ENCODE data around the gene ITGAD. TPM values are rescaled to one million over a fixed set of nuclear protein-coding genes. Genes with fewer than 3 reads are reported as not detected.

ITGAD gene
- total and polyA plus RNA-seq, 4 donors: 0.04 to 3.6 (median 2.1) TPM

DNA sequence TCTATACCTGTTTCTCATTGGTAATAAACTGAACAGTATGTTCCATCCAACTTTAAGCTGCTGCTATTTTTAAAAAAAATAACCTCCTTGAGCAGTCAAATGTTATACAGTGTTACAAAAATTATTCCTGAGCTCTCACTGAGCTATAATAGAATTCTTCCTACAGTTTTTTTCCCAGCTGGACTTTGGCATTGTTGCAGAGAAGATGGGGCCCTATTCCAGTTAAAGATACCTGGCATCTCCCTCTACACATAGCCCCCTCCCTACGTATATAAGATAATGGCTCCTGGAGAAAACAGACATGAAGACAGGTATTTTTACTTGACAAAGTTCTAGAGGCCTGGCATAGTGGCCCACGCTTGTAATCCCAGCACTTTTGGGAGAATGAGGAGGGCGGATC lies 36.7 kb downstream of the ITGAD start:
- Histone ChIP-seq H3K9me3 (ENCODE audit: control insufficient read depth in 4 of 4, low read length in 3 of 4) (no peaks in the 10 kb centered on the region), H3K27ac (ENCODE audit: low read depth in 1 of 2, low read length in 2 of 2) (no peak overlapping the region), H3K4me3 (ENCODE audit: low read depth in 1 of 3, low read length in 3 of 3) (no peak overlapping the region), H3K27me3 (ENCODE audit: control insufficient read depth in 4 of 4, insufficient read depth in 4 of 4, low read length in 3 of 4) (no peaks in the 10 kb centered on the region), H3K36me3 (ENCODE audit: control insufficient read depth in 4 of 4, insufficient read depth in 3 of 4, low read depth in 1 of 4, low read length in 3 of 4) (no peaks in the 10 kb centered on the region), H3K4me1 (ENCODE audit: control insufficient read depth in 4 of 4, insufficient read depth in 4 of 4, low read length in 3 of 4) (peaks cover 3 to 7% (median 5%) of the 10 kb centered on the region in 4 donors), H3K9ac (ENCODE audit: low read depth in 1 of 2, low read length in 2 of 2) (no peak overlapping the region)
- DNase-seq (ENCODE audit: low spot score): no peak
- WGBS: 90% methylated on average over 3 of the region's 3 CpGs
- TF ChIP-seq, protein P1, sequence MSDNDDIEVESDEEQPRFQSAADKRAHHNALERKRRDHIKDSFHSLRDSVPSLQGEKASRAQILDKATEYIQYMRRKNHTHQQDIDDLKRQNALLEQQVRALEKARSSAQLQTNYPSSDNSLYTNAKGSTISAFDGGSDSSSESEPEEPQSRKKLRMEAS (IDR thresholded peaks at IDR 0.05): no peak
- no peak for TF ChIP-seq EGR1 (IDR thresholded peaks at IDR 0.05; ENCODE audit: low read depth in 2 of 2)
- no peak for TF ChIP-seq GABPA (IDR thresholded peaks at IDR 0.05 in 1 of 2, conservative IDR thresholded peaks at IDR 0.05 in 1 of 2)
- TF ChIP-seq NR2F2 (IDR thresholded peaks at IDR 0.05): no peak
- TF ChIP-seq, protein P2, sequence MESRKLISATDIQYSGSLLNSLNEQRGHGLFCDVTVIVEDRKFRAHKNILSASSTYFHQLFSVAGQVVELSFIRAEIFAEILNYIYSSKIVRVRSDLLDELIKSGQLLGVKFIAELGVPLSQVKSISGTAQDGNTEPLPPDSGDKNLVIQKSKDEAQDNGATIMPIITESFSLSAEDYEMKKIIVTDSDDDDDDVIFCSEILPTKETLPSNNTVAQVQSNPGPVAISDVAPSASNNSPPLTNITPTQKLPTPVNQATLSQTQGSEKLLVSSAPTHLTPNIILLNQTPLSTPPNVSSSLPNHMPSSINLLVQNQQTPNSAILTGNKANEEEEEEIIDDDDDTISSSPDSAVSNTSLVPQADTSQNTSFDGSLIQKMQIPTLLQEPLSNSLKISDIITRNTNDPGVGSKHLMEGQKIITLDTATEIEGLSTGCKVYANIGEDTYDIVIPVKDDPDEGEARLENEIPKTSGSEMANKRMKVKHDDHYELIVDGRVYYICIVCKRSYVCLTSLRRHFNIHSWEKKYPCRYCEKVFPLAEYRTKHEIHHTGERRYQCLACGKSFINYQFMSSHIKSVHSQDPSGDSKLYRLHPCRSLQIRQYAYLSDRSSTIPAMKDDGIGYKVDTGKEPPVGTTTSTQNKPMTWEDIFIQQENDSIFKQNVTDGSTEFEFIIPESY (IDR thresholded peaks at IDR 0.05): no peak

DNA sequence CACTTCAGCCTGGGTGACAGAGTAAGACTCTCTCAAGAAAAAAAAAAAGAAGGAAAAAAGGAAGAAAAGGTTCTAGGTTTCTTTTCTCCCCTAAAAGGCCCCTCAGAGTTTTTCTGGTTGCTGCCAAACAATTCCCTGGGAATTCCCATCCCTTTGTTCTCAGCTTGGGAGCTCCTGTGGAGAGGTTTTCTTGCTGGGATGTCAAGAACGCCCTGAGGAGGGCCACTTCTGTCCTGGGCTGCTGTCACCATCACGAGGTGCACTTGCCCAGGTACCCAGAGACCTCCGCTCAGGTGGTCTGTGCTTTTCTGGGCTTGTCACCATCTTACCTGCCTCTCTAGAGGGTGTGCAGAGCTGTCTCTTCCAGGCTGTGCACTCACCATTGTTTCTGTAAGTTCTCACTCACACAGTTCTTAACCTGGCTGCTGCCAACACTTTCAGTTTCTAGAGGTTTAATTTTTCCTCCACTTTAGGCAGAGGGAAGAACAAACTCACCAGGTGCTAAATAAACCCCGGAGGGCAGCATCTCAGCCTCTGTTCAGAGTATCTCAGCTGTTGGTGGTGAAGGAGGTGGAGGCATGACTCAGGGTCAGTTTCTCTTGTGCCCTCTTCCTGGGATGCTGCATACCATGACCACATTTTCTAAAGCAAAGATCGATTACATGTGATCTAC lies 37.4 kb downstream of the ITGAD start:
- no peaks in the 10 kb centered on the region for H3K27me3 ChIP-seq (ENCODE audit: control insufficient read depth in 4 of 4, insufficient read depth in 4 of 4, low read length in 3 of 4)
- 68% methylated on average over 5 of the region's 5 CpGs for whole genome bisulfite sequencing
- peaks cover 3 to 7% (median 5%) of the 10 kb centered on the region in 4 donors for H3K4me1 ChIP-seq (ENCODE audit: control insufficient read depth in 4 of 4, insufficient read depth in 4 of 4, low read length in 3 of 4)
- no peak for DNase-seq (ENCODE audit: low spot score)
- H3K36me3 ChIP-seq (ENCODE audit: control insufficient read depth in 4 of 4, insufficient read depth in 3 of 4, low read depth in 1 of 4, low read length in 3 of 4): no peaks in the 10 kb centered on the region
- TF ChIP-seq SP1 (IDR thresholded peaks at IDR 0.05) (no peak), FOXA2 (IDR thresholded peaks at IDR 0.05) (no peak), NR2F2 (IDR thresholded peaks at IDR 0.05) (no peak), HNF4A (conservative IDR thresholded peaks at IDR 0.05) (no peak), TAF1 (conservative IDR thresholded peaks at IDR 0.05) (no peak), RAD21 (IDR thresholded peaks at IDR 0.05) (no peak)
- TF ChIP-seq, protein P1 (IDR thresholded peaks at IDR 0.05): no peak
- no peak overlapping the region for H3K9ac ChIP-seq (ENCODE audit: low read depth in 1 of 2, low read length in 2 of 2)
- H3K27ac ChIP-seq (ENCODE audit: low read depth in 1 of 2, low read length in 2 of 2): no peak overlapping the region
- H3K4me3 ChIP-seq (ENCODE audit: low read depth in 1 of 3, low read length in 3 of 3): no peak overlapping the region
- H3K9me3 ChIP-seq (ENCODE audit: control insufficient read depth in 4 of 4, low read length in 3 of 4): no peaks in the 10 kb centered on the region

DNA sequence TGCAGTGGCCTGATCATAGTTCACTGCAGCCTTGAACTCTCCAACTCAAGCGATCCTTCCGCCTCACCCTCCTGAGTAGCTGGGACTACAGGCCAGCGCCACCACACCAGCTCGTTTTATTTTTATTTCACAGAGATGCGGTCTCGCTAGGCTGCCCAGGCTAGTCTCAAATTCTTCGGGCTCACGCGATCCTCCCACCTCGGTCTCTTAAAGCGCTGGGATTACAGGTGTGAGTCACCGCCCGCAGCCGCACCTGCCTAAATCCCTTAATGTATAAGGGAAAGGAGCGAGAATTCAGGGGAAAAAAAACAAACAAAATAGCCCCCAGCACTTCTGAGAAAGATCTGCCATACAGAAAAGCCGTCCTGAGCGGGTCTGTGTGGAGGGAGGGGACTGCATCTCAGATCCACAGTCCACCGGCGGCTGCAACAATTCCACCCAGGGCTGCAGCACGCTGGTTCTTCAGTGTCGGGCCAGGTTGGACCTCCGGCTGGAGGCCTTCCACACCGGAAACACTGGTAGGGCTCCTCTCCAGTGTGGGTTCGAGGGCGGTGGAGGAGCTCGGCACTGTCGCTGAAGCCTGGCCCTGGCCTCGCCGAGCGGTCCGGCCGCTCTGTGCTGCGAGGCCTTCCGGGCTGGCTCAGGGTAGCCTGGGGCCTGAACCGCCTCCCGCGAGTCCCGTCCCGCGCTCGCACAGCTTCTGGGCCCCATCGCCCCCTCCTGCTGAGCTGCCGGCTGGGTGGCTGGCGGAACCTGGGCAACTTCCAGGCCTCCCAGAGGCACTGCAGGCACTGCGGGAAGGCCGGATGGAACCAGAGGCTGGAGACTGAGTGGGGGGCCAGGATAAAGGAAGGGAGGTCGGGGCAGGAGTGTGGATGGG lies 42.4 kb downstream of the ITGAD start:
- Histone ChIP-seq H3K9me3 (ENCODE audit: control insufficient read depth in 4 of 4, low read length in 3 of 4) (no peaks in the 10 kb centered on the region), H3K27me3 (ENCODE audit: control insufficient read depth in 4 of 4, insufficient read depth in 4 of 4, low read length in 3 of 4) (no peaks in the 10 kb centered on the region), H3K27ac (ENCODE audit: low read depth in 1 of 2, low read length in 2 of 2) (no peak overlapping the region), H3K9ac (ENCODE audit: low read depth in 1 of 2, low read length in 2 of 2) (no peak overlapping the region), H3K36me3 (ENCODE audit: control insufficient read depth in 4 of 4, insufficient read depth in 3 of 4, low read depth in 1 of 4, low read length in 3 of 4) (no peaks in the 10 kb centered on the region), H3K4me1 (ENCODE audit: control insufficient read depth in 4 of 4, insufficient read depth in 4 of 4, low read length in 3 of 4) (no peaks in the 10 kb centered on the region), H3K4me3 (ENCODE audit: low read depth in 1 of 3, low read length in 3 of 3) (no peak overlapping the region)
- no peak for DNase-seq (ENCODE audit: low spot score)
- TF ChIP-seq SP1 (IDR thresholded peaks at IDR 0.05): no peak
- TF ChIP-seq EGR1 (IDR thresholded peaks at IDR 0.05; ENCODE audit: low read depth in 2 of 2): no peak
- TF ChIP-seq JUND (IDR thresholded peaks at IDR 0.05): no peak
- TF ChIP-seq, protein P3, sequence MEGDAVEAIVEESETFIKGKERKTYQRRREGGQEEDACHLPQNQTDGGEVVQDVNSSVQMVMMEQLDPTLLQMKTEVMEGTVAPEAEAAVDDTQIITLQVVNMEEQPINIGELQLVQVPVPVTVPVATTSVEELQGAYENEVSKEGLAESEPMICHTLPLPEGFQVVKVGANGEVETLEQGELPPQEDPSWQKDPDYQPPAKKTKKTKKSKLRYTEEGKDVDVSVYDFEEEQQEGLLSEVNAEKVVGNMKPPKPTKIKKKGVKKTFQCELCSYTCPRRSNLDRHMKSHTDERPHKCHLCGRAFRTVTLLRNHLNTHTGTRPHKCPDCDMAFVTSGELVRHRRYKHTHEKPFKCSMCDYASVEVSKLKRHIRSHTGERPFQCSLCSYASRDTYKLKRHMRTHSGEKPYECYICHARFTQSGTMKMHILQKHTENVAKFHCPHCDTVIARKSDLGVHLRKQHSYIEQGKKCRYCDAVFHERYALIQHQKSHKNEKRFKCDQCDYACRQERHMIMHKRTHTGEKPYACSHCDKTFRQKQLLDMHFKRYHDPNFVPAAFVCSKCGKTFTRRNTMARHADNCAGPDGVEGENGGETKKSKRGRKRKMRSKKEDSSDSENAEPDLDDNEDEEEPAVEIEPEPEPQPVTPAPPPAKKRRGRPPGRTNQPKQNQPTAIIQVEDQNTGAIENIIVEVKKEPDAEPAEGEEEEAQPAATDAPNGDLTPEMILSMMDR (IDR thresholded peaks at IDR 0.05; ENCODE audit: low read depth, low read length, missing input control): no peak
- TF ChIP-seq RAD21 (IDR thresholded peaks at IDR 0.05): no peak
- no peak for TF ChIP-seq YY1 (IDR thresholded peaks at IDR 0.05)
- TF ChIP-seq TAF1 (conservative IDR thresholded peaks at IDR 0.05): no peak
- TF ChIP-seq, protein P4, sequence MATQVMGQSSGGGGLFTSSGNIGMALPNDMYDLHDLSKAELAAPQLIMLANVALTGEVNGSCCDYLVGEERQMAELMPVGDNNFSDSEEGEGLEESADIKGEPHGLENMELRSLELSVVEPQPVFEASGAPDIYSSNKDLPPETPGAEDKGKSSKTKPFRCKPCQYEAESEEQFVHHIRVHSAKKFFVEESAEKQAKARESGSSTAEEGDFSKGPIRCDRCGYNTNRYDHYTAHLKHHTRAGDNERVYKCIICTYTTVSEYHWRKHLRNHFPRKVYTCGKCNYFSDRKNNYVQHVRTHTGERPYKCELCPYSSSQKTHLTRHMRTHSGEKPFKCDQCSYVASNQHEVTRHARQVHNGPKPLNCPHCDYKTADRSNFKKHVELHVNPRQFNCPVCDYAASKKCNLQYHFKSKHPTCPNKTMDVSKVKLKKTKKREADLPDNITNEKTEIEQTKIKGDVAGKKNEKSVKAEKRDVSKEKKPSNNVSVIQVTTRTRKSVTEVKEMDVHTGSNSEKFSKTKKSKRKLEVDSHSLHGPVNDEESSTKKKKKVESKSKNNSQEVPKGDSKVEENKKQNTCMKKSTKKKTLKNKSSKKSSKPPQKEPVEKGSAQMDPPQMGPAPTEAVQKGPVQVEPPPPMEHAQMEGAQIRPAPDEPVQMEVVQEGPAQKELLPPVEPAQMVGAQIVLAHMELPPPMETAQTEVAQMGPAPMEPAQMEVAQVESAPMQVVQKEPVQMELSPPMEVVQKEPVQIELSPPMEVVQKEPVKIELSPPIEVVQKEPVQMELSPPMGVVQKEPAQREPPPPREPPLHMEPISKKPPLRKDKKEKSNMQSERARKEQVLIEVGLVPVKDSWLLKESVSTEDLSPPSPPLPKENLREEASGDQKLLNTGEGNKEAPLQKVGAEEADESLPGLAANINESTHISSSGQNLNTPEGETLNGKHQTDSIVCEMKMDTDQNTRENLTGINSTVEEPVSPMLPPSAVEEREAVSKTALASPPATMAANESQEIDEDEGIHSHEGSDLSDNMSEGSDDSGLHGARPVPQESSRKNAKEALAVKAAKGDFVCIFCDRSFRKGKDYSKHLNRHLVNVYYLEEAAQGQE (IDR thresholded peaks at IDR 0.05): no peak
- 97% methylated on average over 47 of the region's 47 CpGs for WGBS
